Peyer's patch (tissue), 4 donors: ENCODE results near the gene METTL16.

Experiments used
- CTCF ChIP-seq, 6 experiments: fragments of 450-650 bp in 4 of 6; fragments of 200-600 bp in 2 of 6; sonication (generic) in 1 of 6; IDR thresholded peaks; one replicate each; pipeline ENCODE4 v1.5.1; 2017 to 2019; ENCODE audit warnings: antibody characterized with exemption in 6 of 6, mild to moderate bottlenecking in 3 of 6, moderate library complexity in 1 of 6
- POLR2A ChIP-seq, 2 donors: fragments of 450-650 bp; IDR thresholded peaks; one replicate each; pipeline ENCODE4 v1.5.1; 2017; ENCODE audit warnings: antibody characterized with exemption in 2 of 2, mild to moderate bottlenecking in 2 of 2, moderate library complexity in 2 of 2

GRCh38 chr17:2376107-2376506 lies 135.6 kb downstream of the METTL16 start:
- TF ChIP-seq CTCF (IDR thresholded peaks at IDR 0.05) (no peak), POLR2A (IDR thresholded peaks at IDR 0.05) (no peak)
